Retinal pigment epithelial cell (primary cell): ENCODE results near the gene UBE2L3.
A peak's percentile ranks its signal among the peaks of the same experiment; 100 is the strongest.
"Not testable (repeated sequence)": the region's sequence is repeated elsewhere in the genome, so short reads cannot be mapped to it uniquely, and the experiment has no call there.

ENCODE experiments used
- DNase-seq: peaks from one replicate; pipeline ENCODE4 v3.0.0-alpha.2; 2010; ENCODE audit warnings: low read depth
- H3K4me3 ChIP-seq: 2 replicates; pipeline ENCODE4 v1.5.1; 2011; ENCODE audit warnings: mild to moderate bottlenecking, low read length, control low read depth, moderate library complexity
- TF ChIP-seq, protein P1 (sequence below): conservative IDR thresholded peaks from 2 replicates; pipeline ENCODE4 v1.5.1; 2011; ENCODE audit warnings: low read depth, low read length, control low read depth, inconsistent platforms

The UBE2L3 gene

DNA sequence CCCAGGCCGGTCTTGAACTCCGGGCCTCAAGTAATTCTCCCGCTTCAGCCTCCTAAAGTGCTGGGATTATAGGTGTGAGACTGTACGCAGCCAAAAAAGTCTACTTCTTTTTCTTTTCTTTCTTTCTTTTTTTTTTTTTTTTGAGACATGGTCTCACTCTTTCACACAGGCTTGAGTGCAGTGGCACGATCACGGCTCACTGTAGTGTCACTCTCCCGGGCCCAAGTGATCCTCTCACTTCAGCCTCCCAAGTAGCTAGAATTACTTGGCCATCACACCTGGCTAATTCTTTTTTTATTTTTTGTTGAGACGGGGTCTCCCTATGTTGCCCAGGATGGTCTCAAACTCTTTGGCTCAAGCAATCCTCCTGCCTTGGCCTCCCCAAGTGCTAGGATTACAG is 3.6 kb upstream of the UBE2L3 start:
- no peak overlapping the region for H3K4me3 ChIP-seq
- TF ChIP-seq, protein P1, sequence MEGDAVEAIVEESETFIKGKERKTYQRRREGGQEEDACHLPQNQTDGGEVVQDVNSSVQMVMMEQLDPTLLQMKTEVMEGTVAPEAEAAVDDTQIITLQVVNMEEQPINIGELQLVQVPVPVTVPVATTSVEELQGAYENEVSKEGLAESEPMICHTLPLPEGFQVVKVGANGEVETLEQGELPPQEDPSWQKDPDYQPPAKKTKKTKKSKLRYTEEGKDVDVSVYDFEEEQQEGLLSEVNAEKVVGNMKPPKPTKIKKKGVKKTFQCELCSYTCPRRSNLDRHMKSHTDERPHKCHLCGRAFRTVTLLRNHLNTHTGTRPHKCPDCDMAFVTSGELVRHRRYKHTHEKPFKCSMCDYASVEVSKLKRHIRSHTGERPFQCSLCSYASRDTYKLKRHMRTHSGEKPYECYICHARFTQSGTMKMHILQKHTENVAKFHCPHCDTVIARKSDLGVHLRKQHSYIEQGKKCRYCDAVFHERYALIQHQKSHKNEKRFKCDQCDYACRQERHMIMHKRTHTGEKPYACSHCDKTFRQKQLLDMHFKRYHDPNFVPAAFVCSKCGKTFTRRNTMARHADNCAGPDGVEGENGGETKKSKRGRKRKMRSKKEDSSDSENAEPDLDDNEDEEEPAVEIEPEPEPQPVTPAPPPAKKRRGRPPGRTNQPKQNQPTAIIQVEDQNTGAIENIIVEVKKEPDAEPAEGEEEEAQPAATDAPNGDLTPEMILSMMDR: no peak

DNA sequence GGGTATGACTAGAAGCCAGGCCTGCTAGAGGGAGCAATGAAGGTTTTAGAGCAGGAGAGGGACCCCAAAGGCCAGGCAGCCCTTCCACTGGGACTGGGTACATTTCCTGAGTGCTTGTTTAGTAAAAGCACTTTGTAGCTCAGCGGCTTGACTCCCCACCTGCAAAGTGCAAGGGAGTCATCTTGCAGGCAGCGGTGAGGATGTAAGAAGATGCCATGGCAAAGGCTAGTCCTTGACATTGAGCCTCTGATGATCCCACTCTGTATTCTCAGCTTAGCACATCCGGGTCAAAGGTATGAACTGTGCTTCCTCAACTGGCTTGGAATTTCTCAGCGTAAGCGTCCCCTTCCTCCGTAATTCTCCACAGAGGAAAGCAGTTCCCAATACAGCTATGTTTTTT is 3.1 kb upstream of the UBE2L3 start:
- TF ChIP-seq, protein P1: no peak
- DNase-seq: no peak

More for the DNA sequence above, 3.6 kb upstream of the UBE2L3 start:
- DNase-seq: no peak

DNA sequence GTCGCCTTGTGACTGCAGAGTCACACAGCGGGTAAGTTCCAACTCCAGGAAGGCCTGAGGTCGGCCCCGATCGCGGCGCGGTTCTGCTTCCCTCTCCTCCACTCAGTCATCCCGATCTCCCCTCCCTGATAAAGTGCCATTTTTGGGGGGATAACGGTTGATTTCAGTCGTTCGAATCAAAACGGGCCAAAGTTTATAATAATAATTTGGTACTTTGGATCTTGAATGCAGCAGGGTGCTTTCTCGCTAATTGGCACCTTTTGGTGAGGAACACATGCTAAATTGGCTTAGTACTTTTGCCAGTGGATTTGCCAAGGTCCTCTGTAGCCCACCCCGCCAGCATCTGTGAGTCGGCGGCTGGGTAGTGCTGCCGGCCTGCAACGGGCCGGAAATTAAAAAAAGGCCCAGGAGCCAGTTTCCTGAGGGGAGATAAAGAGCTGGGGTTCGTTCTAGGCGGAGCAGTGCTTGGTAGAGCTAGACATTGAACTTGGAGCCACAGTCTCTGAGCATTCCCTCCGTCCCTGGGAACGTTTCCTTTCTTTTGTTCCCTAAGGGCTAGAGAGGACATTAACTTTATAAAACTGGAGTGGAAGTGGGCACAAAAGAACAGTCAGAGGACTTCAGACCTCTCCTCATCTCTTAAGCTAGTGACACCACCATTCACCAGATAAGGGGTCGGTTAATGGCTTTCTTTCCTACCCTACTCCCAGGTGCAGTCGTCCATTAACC is 997 bp downstream of the UBE2L3 start:
- DNase-seq: no peak
- TF ChIP-seq, protein P1: no peak
- peak overlapping the region; percentile 88 for H3K4me3 ChIP-seq

More for the DNA sequence above, 3.1 kb upstream of the UBE2L3 start:
- no peak overlapping the region for H3K4me3 ChIP-seq

DNA sequence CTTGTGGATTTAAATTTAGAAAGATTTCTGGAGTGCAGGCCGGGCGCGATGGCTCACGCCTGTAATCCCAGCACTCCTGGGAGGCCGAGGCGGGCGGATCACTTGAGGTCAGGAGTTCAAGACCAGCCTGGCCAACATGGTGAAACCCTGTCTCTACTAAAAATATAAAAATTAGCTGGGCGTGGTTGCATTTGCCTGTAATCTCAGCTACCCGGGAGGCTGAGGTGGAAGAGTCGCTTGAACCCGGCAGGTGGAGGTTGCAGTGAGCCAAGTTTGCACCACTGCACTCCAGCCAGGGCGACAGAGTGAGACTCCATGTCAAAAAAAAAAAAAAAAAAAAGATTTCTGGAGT is 1.5 kb downstream of the UBE2L3 start:
- DNase-seq: not testable (repeated sequence)
- peak overlapping the region; percentile 88 for H3K4me3 ChIP-seq

DNA sequence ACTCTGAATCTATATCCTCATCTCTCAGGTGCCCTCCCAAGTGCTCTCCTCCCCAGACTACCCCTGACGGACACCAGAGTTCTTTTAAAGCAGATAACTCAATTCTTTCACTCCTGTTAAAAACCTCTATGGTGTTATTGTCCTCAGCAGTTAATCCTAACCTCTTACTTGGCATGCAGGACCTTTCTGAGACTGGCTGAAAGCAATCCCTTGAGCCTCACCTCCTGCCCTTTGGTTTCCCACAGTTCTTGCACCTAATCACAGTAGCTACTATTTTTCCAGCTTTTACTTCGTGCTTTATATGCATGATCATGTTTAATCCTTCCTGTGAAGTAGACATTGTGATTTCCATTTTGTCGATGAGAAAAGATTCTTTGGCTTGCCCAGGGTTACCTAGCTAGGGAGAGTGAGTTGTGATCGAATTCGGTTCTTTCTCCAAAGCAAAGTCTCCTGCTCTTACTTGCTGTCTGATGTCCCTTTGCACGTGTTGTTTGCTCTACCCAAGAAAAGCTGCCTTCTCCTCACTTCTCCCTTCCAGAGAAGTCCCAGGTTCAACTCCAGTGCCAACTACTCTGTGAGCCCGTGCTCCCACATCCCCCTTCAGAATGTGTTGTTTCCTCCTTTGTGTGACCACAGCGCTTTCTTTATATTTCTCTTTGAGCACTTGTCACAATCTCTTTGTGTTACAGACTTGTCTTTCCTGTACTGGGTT is 2.1 kb downstream of the UBE2L3 start:
- TF ChIP-seq, protein P1: no peak
- H3K4me3 ChIP-seq: peak overlapping the region; percentile 88
- peak; percentile 56 for DNase-seq

DNA sequence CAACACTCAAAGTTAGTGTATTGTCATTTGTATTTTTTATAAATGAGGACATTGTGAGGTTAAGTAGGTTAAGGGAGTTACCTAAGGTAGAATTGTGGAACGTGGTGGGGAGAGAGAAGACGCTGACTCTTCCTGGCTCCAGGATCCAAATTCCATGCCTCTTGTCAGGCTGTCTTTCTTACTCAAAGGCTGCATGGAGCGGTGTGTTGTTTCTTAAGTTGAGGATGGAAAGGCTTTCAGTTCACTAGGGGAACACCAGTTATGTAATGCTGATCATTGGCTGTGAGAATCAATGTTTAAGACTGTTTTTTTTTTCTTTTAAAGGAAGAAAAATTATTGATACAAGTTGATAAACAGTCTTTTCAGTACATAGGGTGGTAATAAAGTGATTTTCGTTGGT is 2.9 kb downstream of the UBE2L3 start:
- TF ChIP-seq, protein P1: no peak
- no peak for DNase-seq
- H3K4me3 ChIP-seq: no peak overlapping the region

GRCh38 chr22:21571679-21572078 is 4.2 kb downstream of the UBE2L3 start:
- H3K4me3 ChIP-seq: no peak overlapping the region
- TF ChIP-seq, protein P1: no peak
- DNase-seq: no peak
